Measurements from ENCODE around the gene KCTD21. TPM values are rescaled to one million over a fixed set of nuclear protein-coding genes. Genes with fewer than 3 reads are reported as not detected.

KCTD21 gene
- total and polyA plus RNA-seq, 4 donors: 5.8 to 12.6 (median 9.2) TPM

DNA sequence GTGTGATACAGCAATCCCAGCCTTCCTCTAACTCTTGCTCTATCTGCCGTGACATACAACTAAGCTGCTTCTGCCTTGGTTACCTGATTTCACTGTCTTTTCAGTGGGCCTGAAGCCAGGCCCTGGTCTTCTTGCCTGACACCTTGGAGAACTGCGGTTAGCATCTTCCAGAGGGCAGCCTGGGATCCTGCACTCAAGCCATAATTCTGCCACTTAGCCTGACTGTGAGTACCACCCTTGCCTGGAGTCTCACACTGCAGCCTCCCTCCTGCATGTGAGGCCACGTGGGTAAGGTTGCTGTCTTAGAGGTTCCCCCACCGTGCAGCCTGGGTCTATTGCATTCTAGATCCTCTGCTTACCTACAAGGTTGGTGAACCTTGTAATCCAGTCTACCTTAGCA is 36.1 kb upstream of the KCTD21 start:
- H3K36me3 ChIP-seq (ENCODE audit: control insufficient read depth in 4 of 4, insufficient read depth in 3 of 4, low read depth in 1 of 4, low read length in 3 of 4): peaks cover 0 to 20% (median 6%) of the 10 kb centered on the region in 4 donors

DNA sequence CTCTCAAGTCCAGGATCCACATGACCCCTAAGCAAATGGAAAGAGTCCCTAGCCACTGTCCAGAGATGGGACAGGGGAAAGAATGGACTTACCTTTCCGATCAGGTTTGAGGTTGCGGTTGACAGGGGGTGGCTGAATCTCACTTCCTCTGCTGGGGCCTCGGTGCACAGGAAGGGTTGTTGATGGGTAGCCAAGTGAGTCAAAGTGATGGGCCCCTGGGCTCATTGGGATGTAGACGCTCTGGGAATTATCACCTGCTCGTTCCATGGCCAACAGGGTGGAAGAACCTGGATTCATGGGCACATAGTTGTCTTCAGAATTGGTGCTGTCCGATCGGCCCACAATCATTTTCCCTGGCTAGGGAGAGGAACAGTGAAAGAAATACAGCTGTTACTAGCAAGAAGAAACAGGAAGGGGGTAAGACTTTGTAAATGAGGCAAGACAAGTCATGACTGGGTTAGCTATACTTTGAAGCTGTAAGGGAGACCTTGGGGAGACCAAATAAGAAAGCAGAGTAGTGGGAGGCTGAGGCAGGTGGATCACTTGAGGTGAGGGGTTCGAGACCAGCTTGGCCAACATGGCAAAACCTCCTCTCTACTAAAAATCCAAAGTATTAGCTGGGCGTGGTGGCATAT is 35.0 kb upstream of the KCTD21 start:
- DNase-seq (ENCODE audit: low spot score): no peak
- H3K9ac ChIP-seq (ENCODE audit: low read depth in 1 of 2, low read length in 2 of 2): no peak overlapping the region
- no peak overlapping the region for H3K4me3 ChIP-seq (ENCODE audit: low read depth in 1 of 3, low read length in 3 of 3)
- no peaks in the 10 kb centered on the region for H3K9me3 ChIP-seq (ENCODE audit: control insufficient read depth in 4 of 4, low read length in 3 of 4)
- 95% methylated on average over 9 of the region's 9 CpGs for WGBS
- H3K27me3 ChIP-seq (ENCODE audit: control insufficient read depth in 4 of 4, insufficient read depth in 4 of 4, low read length in 3 of 4): no peaks in the 10 kb centered on the region
- H3K27ac ChIP-seq (ENCODE audit: low read depth in 1 of 2, low read length in 2 of 2): no peak overlapping the region
- H3K36me3 ChIP-seq (ENCODE audit: control insufficient read depth in 4 of 4, insufficient read depth in 3 of 4, low read depth in 1 of 4, low read length in 3 of 4): peaks cover 1 to 28% (median 11%) of the 10 kb centered on the region in 4 donors
- no peaks in the 10 kb centered on the region for H3K4me1 ChIP-seq (ENCODE audit: control insufficient read depth in 4 of 4, insufficient read depth in 4 of 4, low read length in 3 of 4)
- TF ChIP-seq, protein P1, sequence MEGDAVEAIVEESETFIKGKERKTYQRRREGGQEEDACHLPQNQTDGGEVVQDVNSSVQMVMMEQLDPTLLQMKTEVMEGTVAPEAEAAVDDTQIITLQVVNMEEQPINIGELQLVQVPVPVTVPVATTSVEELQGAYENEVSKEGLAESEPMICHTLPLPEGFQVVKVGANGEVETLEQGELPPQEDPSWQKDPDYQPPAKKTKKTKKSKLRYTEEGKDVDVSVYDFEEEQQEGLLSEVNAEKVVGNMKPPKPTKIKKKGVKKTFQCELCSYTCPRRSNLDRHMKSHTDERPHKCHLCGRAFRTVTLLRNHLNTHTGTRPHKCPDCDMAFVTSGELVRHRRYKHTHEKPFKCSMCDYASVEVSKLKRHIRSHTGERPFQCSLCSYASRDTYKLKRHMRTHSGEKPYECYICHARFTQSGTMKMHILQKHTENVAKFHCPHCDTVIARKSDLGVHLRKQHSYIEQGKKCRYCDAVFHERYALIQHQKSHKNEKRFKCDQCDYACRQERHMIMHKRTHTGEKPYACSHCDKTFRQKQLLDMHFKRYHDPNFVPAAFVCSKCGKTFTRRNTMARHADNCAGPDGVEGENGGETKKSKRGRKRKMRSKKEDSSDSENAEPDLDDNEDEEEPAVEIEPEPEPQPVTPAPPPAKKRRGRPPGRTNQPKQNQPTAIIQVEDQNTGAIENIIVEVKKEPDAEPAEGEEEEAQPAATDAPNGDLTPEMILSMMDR (IDR thresholded peaks at IDR 0.05; ENCODE audit: low read depth, low read length, missing input control): no peak
- TF ChIP-seq NR2F2 (IDR thresholded peaks at IDR 0.05) (no peak), GABPA (IDR thresholded peaks at IDR 0.05 in 1 of 2, conservative IDR thresholded peaks at IDR 0.05 in 1 of 2) (no peak), HNF4A (conservative IDR thresholded peaks at IDR 0.05) (no peak), RXRA (IDR thresholded peaks at IDR 0.05) (no peak), YY1 (IDR thresholded peaks at IDR 0.05) (no peak)
- TF ChIP-seq, protein P2, sequence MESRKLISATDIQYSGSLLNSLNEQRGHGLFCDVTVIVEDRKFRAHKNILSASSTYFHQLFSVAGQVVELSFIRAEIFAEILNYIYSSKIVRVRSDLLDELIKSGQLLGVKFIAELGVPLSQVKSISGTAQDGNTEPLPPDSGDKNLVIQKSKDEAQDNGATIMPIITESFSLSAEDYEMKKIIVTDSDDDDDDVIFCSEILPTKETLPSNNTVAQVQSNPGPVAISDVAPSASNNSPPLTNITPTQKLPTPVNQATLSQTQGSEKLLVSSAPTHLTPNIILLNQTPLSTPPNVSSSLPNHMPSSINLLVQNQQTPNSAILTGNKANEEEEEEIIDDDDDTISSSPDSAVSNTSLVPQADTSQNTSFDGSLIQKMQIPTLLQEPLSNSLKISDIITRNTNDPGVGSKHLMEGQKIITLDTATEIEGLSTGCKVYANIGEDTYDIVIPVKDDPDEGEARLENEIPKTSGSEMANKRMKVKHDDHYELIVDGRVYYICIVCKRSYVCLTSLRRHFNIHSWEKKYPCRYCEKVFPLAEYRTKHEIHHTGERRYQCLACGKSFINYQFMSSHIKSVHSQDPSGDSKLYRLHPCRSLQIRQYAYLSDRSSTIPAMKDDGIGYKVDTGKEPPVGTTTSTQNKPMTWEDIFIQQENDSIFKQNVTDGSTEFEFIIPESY (IDR thresholded peaks at IDR 0.05): no peak
- TF ChIP-seq, protein P3, sequence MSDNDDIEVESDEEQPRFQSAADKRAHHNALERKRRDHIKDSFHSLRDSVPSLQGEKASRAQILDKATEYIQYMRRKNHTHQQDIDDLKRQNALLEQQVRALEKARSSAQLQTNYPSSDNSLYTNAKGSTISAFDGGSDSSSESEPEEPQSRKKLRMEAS (IDR thresholded peaks at IDR 0.05): no peak

More for the DNA sequence above, 36.1 kb upstream of the KCTD21 start:
- Histone ChIP-seq H3K9ac (ENCODE audit: low read depth in 1 of 2, low read length in 2 of 2) (no peak overlapping the region), H3K4me3 (ENCODE audit: low read depth in 1 of 3, low read length in 3 of 3) (no peak overlapping the region), H3K27me3 (ENCODE audit: control insufficient read depth in 4 of 4, insufficient read depth in 4 of 4, low read length in 3 of 4) (no peaks in the 10 kb centered on the region), H3K9me3 (ENCODE audit: control insufficient read depth in 4 of 4, low read length in 3 of 4) (no peaks in the 10 kb centered on the region), H3K27ac (ENCODE audit: low read depth in 1 of 2, low read length in 2 of 2) (no peak overlapping the region), H3K4me1 (ENCODE audit: control insufficient read depth in 4 of 4, insufficient read depth in 4 of 4, low read length in 3 of 4) (no peaks in the 10 kb centered on the region)
- TF ChIP-seq HNF4A (conservative IDR thresholded peaks at IDR 0.05) (no peak), GABPA (IDR thresholded peaks at IDR 0.05 in 1 of 2, conservative IDR thresholded peaks at IDR 0.05 in 1 of 2) (no peak), TAF1 (conservative IDR thresholded peaks at IDR 0.05) (no peak), HNF4G (IDR thresholded peaks at IDR 0.05) (no peak), SP1 (IDR thresholded peaks at IDR 0.05) (no peak), FOXA1 (IDR thresholded peaks at IDR 0.05) (no peak), YY1 (IDR thresholded peaks at IDR 0.05) (no peak), RAD21 (IDR thresholded peaks at IDR 0.05) (no peak), NR2F2 (IDR thresholded peaks at IDR 0.05) (no peak), FOXA2 (IDR thresholded peaks at IDR 0.05) (no peak)
- TF ChIP-seq, protein P4, sequence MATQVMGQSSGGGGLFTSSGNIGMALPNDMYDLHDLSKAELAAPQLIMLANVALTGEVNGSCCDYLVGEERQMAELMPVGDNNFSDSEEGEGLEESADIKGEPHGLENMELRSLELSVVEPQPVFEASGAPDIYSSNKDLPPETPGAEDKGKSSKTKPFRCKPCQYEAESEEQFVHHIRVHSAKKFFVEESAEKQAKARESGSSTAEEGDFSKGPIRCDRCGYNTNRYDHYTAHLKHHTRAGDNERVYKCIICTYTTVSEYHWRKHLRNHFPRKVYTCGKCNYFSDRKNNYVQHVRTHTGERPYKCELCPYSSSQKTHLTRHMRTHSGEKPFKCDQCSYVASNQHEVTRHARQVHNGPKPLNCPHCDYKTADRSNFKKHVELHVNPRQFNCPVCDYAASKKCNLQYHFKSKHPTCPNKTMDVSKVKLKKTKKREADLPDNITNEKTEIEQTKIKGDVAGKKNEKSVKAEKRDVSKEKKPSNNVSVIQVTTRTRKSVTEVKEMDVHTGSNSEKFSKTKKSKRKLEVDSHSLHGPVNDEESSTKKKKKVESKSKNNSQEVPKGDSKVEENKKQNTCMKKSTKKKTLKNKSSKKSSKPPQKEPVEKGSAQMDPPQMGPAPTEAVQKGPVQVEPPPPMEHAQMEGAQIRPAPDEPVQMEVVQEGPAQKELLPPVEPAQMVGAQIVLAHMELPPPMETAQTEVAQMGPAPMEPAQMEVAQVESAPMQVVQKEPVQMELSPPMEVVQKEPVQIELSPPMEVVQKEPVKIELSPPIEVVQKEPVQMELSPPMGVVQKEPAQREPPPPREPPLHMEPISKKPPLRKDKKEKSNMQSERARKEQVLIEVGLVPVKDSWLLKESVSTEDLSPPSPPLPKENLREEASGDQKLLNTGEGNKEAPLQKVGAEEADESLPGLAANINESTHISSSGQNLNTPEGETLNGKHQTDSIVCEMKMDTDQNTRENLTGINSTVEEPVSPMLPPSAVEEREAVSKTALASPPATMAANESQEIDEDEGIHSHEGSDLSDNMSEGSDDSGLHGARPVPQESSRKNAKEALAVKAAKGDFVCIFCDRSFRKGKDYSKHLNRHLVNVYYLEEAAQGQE (IDR thresholded peaks at IDR 0.05): no peak
- TF ChIP-seq, protein P5, sequence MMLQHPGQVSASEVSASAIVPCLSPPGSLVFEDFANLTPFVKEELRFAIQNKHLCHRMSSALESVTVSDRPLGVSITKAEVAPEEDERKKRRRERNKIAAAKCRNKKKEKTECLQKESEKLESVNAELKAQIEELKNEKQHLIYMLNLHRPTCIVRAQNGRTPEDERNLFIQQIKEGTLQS (IDR thresholded peaks at IDR 0.05): no peak
- TF ChIP-seq, protein P2 (IDR thresholded peaks at IDR 0.05): no peak
- TF ChIP-seq, protein P1 (IDR thresholded peaks at IDR 0.05; ENCODE audit: low read depth, low read length, missing input control): no peak
- 92% methylated on average over 4 of the region's 4 CpGs for WGBS
- no peak for DNase-seq (ENCODE audit: low spot score)
